OCI-LY7 (cell line): ENCODE results near the gene ACP1.

Experiments
- CTCF ChIP-seq: fragments of 200-600 bp; sonication (generic); conservative IDR thresholded peaks from 2 replicates; pipeline ENCODE4 v1.5.1; 2014; ENCODE audit warnings: mild to moderate bottlenecking, antibody characterized with exemption, low read length, moderate library complexity, mixed read lengths
- EZH2phosphoT487 ChIP-seq: fragments of 200-600 bp; sonication (generic); IDR thresholded peaks from 2 replicates; pipeline ENCODE4 v1.6.1; 2018; ENCODE audit warnings: low read depth, borderline replicate concordance, mild to moderate bottlenecking, mixed run types, antibody characterized with exemption, low read length, moderate library complexity, mixed read lengths

GRCh38 chr2:278312-278926 lies 13.7 kb downstream of the ACP1 start:
- no peak for TF ChIP-seq CTCF
- no peak for TF ChIP-seq EZH2phosphoT487
